B cell (primary cell): ENCODE data around the gene GRK5. TPM values are rescaled to one million over a fixed set of nuclear protein-coding genes. Genes with fewer than 3 reads are reported as not detected.

Experiments used
- ATAC-seq: fragments of 200-7000 bp; cut with Tn5 transposase; one replicate; pipeline ENCODE4 v1.10.0; 2021; ENCODE audit warnings: low read depth, mild to moderate bottlenecking, moderate number of reproducible peaks, moderate library complexity
- CTCF ChIA-PET: fragments of 350-600 bp; sonication (Branson Sonifier 250); formaldehyde crosslinking; loops from one replicate; lab custom pipeline; 2021; ENCODE audit warnings: antibody characterized with exemption, inconsistent platforms; lab: Charles Lee
- POLR2A ChIA-PET: fragments of 350-600 bp; sonication (Branson Sonifier 250); formaldehyde crosslinking; loops from one replicate; lab custom pipeline; 2021; ENCODE audit warnings: antibody characterized with exemption; lab: Charles Lee
- DNase-seq: peaks from one replicate; pipeline ENCODE4 v3.0.0; 2013
- H2AFZ ChIP-seq: 2 replicates; pipeline ENCODE4 v1.6.1; 2012; ENCODE audit warnings: mild to moderate bottlenecking, low read depth, low read length; ENCODE audit not compliant: insufficient read depth, poor library complexity, severe bottlenecking
- H3K27ac ChIP-seq, 2 donors: 1 replicate in 1 of 2; 2 replicates in 1 of 2; pipeline ENCODE4 v1.5.1; 2012 to 2013; ENCODE audit warnings: low read length in 2 of 2, mild to moderate bottlenecking in 2 of 2, moderate library complexity in 1 of 2
- H3K27me3 ChIP-seq, 4 experiments: fragments of 200-600 bp in 1 of 4; sonication (generic) in 1 of 4; replicated peaks in 1 of 4; 1 replicate in 2 of 4; 2 replicates in 2 of 4; pipeline versions ENCODE4 v1.6.1 to v1.7.0; 2013 to 2016; ENCODE audit warnings: low read length in 3 of 4, mild to moderate bottlenecking in 2 of 4, mixed read lengths in 1 of 4, moderate library complexity in 1 of 4; ENCODE audit not compliant: insufficient read depth in 4 of 4, control insufficient read depth in 3 of 4; ENCODE audit errors: control extremely low read depth in 1 of 4
- H3K36me3 ChIP-seq, 2 experiments: replicated peaks in 1 of 2; 1 replicate in 1 of 2; 2 replicates in 1 of 2; pipeline versions ENCODE4 v1.6.1 to v1.7.1; 2013; ENCODE audit warnings: low read length in 1 of 2; ENCODE audit not compliant: insufficient read depth in 2 of 2, control insufficient read depth in 1 of 2; ENCODE audit errors: control extremely low read depth in 1 of 2, extremely low read depth in 1 of 2
- H3K4me1 ChIP-seq, 2 donors: fragments of 200-600 bp in 1 of 2; sonication (generic) in 1 of 2; 1 replicate in 1 of 2; 2 replicates in 1 of 2; pipeline versions ENCODE4 v1.5.1 to v1.6.1; 2013 to 2017; ENCODE audit warnings: low read length in 2 of 2; ENCODE audit not compliant: control insufficient read depth in 2 of 2, insufficient read depth in 2 of 2
- H3K4me2 ChIP-seq: replicated peaks from 2 replicates; pipeline ENCODE3; 2012; ENCODE audit warnings: mild to moderate bottlenecking, low read depth, low read length; ENCODE audit not compliant: poor library complexity, severe bottlenecking
- H3K4me3 ChIP-seq, 5 experiments: fragments of 200-600 bp in 1 of 5; sonication (generic) in 1 of 5; 1 replicate in 3 of 5; 2 replicates in 2 of 5; pipeline versions ENCODE4 v1.5.1 to v1.7.0; 2011 to 2016; ENCODE audit warnings: low read length in 4 of 5, mild to moderate bottlenecking in 4 of 5, low read depth in 2 of 5, control low read depth in 1 of 5, moderate library complexity in 1 of 5; ENCODE audit not compliant: insufficient read depth in 1 of 5; ENCODE audit errors: control extremely low read depth in 1 of 5, extremely low read depth in 1 of 5
- H3K79me2 ChIP-seq: fragments of 200-600 bp; sonication (generic); one replicate; pipeline ENCODE4 v1.6.0; 2016; ENCODE audit warnings: low read length; ENCODE audit not compliant: control insufficient read depth, insufficient read depth
- H3K9ac ChIP-seq: fragments of 200-600 bp; sonication (generic); 2 replicates; pipeline ENCODE4 v1.6.1; 2017; ENCODE audit warnings: mild to moderate bottlenecking, low read length, moderate library complexity
- H3K9me3 ChIP-seq, 3 donors: one replicate each; pipeline versions ENCODE4 v1.6.1 to v1.7.1; 2013; ENCODE audit warnings: low read length in 2 of 3; ENCODE audit not compliant: control insufficient read depth in 2 of 3, insufficient read depth in 1 of 3; ENCODE audit errors: control extremely low read depth in 1 of 3
- H4K20me1 ChIP-seq: 2 replicates; pipeline ENCODE4 v1.6.0; 2012; ENCODE audit warnings: mild to moderate bottlenecking, low read length; ENCODE audit not compliant: insufficient read depth, control insufficient read depth, poor library complexity, severe bottlenecking
- H3K27ac Mint-ChIP-seq: one replicate; pipeline ENCODE4 v1.8.0; 2021; ENCODE audit warnings: mixed read lengths
- H3K27me3 Mint-ChIP-seq: one replicate; pipeline ENCODE4 v1.8.0; 2021; ENCODE audit warnings: mixed read lengths
- H3K4me1 Mint-ChIP-seq: one replicate; pipeline ENCODE4 v1.8.0; 2021; ENCODE audit warnings: mixed read lengths
- H3K4me3 Mint-ChIP-seq: one replicate; pipeline ENCODE4 v1.8.0; 2021; ENCODE audit warnings: mixed read lengths
- H3K9me3 Mint-ChIP-seq: one replicate; pipeline ENCODE4 v1.8.0; 2022; ENCODE audit warnings: mixed read lengths; ENCODE audit not compliant: insufficient read depth
- EZH2 ChIP-seq: IDR thresholded peaks from 2 replicates; pipeline ENCODE4 v1.6.1; 2012; ENCODE audit warnings: borderline replicate concordance, low read depth, mild to moderate bottlenecking, moderate library complexity, low read length; ENCODE audit not compliant: insufficient read depth, poor library complexity, severe bottlenecking
- WGBS: methylation state at CpG from one replicate; pipeline ENCODE4 v1.1.5; 2013; ENCODE audit warnings: missing lambda C conversion rate; ENCODE audit not compliant: insufficient coverage; 5-methylcytosine and 5-hydroxymethylcytosine counted together
- intact Hi-C: fragments of 100-400 bp; cut with micrococcal nuclease; formaldehyde crosslinking; loops from one replicate; pipeline ENCODE4 v1.10.0; 2022
- polyA plus RNA-seq: library from polyadenylated mRNA; depleted of rRNA; stranded (reverse); fragments of >200 nt; gene quantifications from 2 replicates; pipeline ENCODE4 v1.2.3, GENCODE V29; 2012
- total RNA-seq, 2 donors: library from RNA; stranded (reverse); fragments of 120-200 nt in 1 of 2; gene quantifications; 1 replicate in 1 of 2; 2 replicates in 1 of 2; pipeline versions ENCODE4 v1.2.3 to v1.2.4, GENCODE V29; 2013 to 2022
- TF ChIP-seq, protein P1 (sequence below): fragments of 200-600 bp; IDR thresholded peaks from one replicate; pipeline ENCODE4 v1.8.0; 2022; ENCODE audit warnings: antibody characterized with exemption, mild to moderate bottlenecking

Gene GRK5
- total and polyA plus RNA-seq, 2 donors (not counting 1 experiment from before 2014, with no cell fraction given), result 21.9 to 54.8 TPM

DNA sequence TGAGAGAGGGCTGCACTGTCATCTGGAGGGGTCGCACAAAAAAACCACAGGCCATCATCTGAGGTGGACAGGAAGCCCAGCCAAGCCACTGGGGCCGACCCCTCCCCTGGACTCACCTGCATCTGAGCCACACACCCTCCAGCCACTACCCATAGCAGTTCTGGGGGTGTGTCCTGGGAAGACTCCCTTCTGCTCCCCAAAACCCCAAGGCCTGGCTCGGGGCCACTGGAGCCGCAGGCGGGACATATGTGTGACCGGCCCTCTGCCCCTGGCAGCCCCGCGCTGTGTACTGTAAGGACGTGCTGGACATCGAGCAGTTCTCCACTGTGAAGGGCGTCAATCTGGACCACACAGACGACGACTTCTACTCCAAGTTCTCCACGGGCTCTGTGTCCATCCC, 245.0 kb downstream of the GRK5 start:
- CTCF ChIA-PET, result interaction anchor here (0.8 kb wide), 1 partner anchor 8 kb away, joined by 3 read pairs; no protein-coding TSS in a partner anchor

DNA sequence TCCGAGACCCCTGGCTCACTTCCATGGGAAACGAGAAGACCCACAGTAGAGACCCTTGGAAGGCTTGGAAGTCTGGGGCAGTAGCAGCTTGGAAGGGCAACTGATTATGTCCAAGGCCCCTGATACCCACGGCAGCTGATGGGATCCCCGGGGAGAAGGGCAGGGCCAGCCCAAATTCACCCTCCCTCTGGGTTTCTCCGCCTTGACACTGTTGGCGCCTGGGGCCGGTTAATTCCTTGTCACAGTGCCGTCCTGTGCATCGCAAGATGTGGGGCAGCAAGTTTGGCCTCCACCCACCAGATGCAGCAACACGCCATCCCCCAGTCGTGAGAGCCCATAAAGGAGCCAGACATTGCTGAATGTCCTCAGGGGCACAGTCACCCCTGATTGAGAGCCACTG, 245.9 kb downstream of the GRK5 start:
- H3K9me3 Mint-ChIP-seq, result no peaks in the 10 kb centered on the region
- no peak overlapping the region for H3K4me3 Mint-ChIP-seq
- peaks cover 0 to 38% of the 10 kb centered on the region in 2 experiments for H3K36me3 ChIP-seq
- no peak overlapping the region for H3K9ac ChIP-seq
- POLR2A ChIA-PET, result no interaction called here
- no peaks in the 10 kb centered on the region for H3K27me3 Mint-ChIP-seq
- CTCF ChIA-PET, result interaction anchor here (0.8 to 1.7 kb wide), 3 partner anchors 8 to 37 kb away, joined by 3 to 6 read pairs (median 6); no protein-coding TSS in a partner anchor
- no peak overlapping the region for H3K4me3 ChIP-seq
- WGBS, result 97% methylated on average over 11 of the region's 11 CpGs
- H2AFZ ChIP-seq, result no peak overlapping the region
- no peak overlapping the region for H3K27ac Mint-ChIP-seq
- H3K4me1 Mint-ChIP-seq, result peaks cover 25% of the 10 kb centered on the region
- no peak overlapping the region for H3K4me2 ChIP-seq
- H4K20me1 ChIP-seq, result peaks cover 5% of the 10 kb centered on the region
- no peak for ATAC-seq
- H3K27ac ChIP-seq, result no peak overlapping the region
- H3K4me1 ChIP-seq, result peaks cover 16 to 25% of the 10 kb centered on the region in 2 donors
- no peaks in the 10 kb centered on the region for H3K79me2 ChIP-seq
- intact Hi-C loops, result no loop called here
- no peak for TF ChIP-seq EZH2
- TF ChIP-seq, protein P1, sequence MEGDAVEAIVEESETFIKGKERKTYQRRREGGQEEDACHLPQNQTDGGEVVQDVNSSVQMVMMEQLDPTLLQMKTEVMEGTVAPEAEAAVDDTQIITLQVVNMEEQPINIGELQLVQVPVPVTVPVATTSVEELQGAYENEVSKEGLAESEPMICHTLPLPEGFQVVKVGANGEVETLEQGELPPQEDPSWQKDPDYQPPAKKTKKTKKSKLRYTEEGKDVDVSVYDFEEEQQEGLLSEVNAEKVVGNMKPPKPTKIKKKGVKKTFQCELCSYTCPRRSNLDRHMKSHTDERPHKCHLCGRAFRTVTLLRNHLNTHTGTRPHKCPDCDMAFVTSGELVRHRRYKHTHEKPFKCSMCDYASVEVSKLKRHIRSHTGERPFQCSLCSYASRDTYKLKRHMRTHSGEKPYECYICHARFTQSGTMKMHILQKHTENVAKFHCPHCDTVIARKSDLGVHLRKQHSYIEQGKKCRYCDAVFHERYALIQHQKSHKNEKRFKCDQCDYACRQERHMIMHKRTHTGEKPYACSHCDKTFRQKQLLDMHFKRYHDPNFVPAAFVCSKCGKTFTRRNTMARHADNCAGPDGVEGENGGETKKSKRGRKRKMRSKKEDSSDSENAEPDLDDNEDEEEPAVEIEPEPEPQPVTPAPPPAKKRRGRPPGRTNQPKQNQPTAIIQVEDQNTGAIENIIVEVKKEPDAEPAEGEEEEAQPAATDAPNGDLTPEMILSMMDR, result no peak
- no peaks in the 10 kb centered on the region for H3K9me3 ChIP-seq
- H3K27me3 ChIP-seq, result no peaks in the 10 kb centered on the region
- no peak for DNase-seq

More for the DNA sequence above, 245.0 kb downstream of the GRK5 start:
- H3K4me2 ChIP-seq, result no peak overlapping the region
- no peaks in the 10 kb centered on the region for H3K9me3 ChIP-seq
- Mint-ChIP-seq H3K4me3 (no peak overlapping the region), H3K27me3 (no peaks in the 10 kb centered on the region), H3K4me1 (peaks cover 25% of the 10 kb centered on the region), H3K9me3 (no peaks in the 10 kb centered on the region), H3K27ac (no peak overlapping the region)
- H3K36me3 ChIP-seq, result peaks cover 0 to 41% of the 10 kb centered on the region in 2 experiments
- H3K79me2 ChIP-seq, result no peaks in the 10 kb centered on the region
- no peak overlapping the region for H3K9ac ChIP-seq
- no peak overlapping the region for H2AFZ ChIP-seq
- no peak overlapping the region for H3K4me3 ChIP-seq
- WGBS, result 97% methylated on average over 14 of the region's 14 CpGs
- peaks cover 5% of the 10 kb centered on the region for H4K20me1 ChIP-seq
- H3K27me3 ChIP-seq, result no peaks in the 10 kb centered on the region
- peaks cover 16 to 25% of the 10 kb centered on the region in 2 donors for H3K4me1 ChIP-seq
- POLR2A ChIA-PET, result no interaction called here
- H3K27ac ChIP-seq, result no peak overlapping the region
- no peak for ATAC-seq
- intact Hi-C loops, result no loop called here
- DNase-seq, result no peak
- TF ChIP-seq, protein P1, result no peak
